ENCODE measurements around the gene FAM200B.
"Not testable (repeated sequence)": the region's sequence is repeated elsewhere in the genome, so short reads cannot be mapped to it uniquely, and the experiment has no call there.

Gene FAM200B

DNA sequence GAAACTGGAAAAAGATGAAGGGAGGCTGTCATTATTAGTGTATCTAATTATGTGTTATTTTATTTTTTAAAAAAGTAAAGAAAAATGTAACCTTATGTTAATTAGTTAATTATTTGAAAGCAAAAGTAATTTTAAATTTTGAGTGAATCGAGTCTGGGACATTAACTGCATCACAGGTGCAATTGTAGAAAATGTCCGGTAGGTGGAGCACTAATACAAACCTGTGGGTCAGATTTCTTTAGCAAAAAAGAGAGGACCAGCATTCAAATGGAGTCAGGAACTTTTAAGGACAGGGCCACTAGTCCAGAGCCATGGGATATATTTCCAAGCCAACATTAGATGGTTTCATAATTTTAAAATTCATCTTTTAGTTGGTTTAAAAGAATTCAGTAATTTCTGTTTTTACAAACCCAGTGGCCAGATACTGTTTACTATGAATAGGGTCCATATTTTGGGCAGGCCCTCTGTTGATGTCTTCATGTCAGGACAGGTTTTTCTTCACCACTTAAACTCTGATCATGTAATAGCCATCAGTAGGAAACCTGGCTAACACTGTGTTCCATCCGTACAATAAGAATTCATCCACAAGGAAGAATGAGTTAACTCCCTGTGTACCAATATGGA, 48.4 kb downstream of the FAM200B start:
- peak; percentile 52 for DNase-seq
- Histone ChIP-seq H3K4me1 (ENCODE audit: insufficient read depth, low read length) (peaks cover 54% of the 10 kb centered on the region), H3K27me3 (ENCODE audit: insufficient read depth, low read length, poor library complexity) (no peaks in the 10 kb centered on the region), H3K27ac (ENCODE audit: low read length) (peak overlapping the region; percentile 76), H3K79me2 (ENCODE audit: insufficient read depth, low read length) (peaks cover 46% of the 10 kb centered on the region), H3K36me3 (ENCODE audit: insufficient read depth, low read length) (0 out of 2 replicates have a peak, but pooled peaks cover 3% of the 10 kb centered on the region), H3K4me3 (ENCODE audit: low read depth in 1 of 2, low read length in 2 of 2) (no peak overlapping the region), H3K9me3 (ENCODE audit: insufficient read depth, low read length, severe bottlenecking) (no peaks in the 10 kb centered on the region), H2AFZ (ENCODE audit: low read depth, low read length) (peak overlapping the region; percentile 41; the same call in 1 of the 2 replicates), H3K4me2 (ENCODE audit: insufficient read depth, low read length) (peak overlapping the region; percentile 39), H3K9ac (ENCODE audit: low read depth, low read length) (peak overlapping the region; percentile 12), H4K20me1 (ENCODE audit: insufficient read depth, low read length) (no peaks in the 10 kb centered on the region)
- ATAC-seq (ENCODE audit: insufficient read depth, low read depth) = peak; percentile 78
- no peak for TF ChIP-seq EZH2 (IDR thresholded peaks at IDR 0.05; ENCODE audit: borderline replicate concordance, low read depth, low read length, severe bottlenecking)
- TF ChIP-seq, protein P1, sequence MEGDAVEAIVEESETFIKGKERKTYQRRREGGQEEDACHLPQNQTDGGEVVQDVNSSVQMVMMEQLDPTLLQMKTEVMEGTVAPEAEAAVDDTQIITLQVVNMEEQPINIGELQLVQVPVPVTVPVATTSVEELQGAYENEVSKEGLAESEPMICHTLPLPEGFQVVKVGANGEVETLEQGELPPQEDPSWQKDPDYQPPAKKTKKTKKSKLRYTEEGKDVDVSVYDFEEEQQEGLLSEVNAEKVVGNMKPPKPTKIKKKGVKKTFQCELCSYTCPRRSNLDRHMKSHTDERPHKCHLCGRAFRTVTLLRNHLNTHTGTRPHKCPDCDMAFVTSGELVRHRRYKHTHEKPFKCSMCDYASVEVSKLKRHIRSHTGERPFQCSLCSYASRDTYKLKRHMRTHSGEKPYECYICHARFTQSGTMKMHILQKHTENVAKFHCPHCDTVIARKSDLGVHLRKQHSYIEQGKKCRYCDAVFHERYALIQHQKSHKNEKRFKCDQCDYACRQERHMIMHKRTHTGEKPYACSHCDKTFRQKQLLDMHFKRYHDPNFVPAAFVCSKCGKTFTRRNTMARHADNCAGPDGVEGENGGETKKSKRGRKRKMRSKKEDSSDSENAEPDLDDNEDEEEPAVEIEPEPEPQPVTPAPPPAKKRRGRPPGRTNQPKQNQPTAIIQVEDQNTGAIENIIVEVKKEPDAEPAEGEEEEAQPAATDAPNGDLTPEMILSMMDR (IDR thresholded peaks at IDR 0.05; ENCODE audit: borderline replicate concordance, extremely low read depth, low read length, poor library complexity, severe bottlenecking) = peak; percentile 93

DNA sequence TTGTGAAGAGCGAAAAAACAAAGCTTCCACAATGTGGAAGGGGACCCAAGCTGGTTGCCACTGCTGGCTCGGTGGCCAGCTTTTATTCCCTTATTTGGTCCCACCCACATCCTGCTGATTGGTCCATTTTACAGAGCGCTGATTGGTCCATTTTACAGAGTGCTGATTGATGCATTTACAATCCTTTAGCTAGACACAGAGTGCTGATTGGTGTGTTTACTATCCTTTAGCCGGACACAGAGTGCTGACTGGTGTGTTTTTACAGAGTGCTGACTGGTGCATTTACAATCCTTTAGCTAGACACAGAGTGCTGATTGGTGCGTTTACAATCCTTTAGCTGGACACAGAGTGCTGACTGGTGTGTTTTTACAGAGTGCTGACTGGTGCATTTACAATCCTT, 51.4 kb downstream of the FAM200B start:
- not testable (repeated sequence) for H3K27me3 ChIP-seq (ENCODE audit: insufficient read depth, low read length, poor library complexity); H2AFZ ChIP-seq (ENCODE audit: low read depth, low read length); H3K9me3 ChIP-seq (ENCODE audit: insufficient read depth, low read length, severe bottlenecking); H3K4me3 ChIP-seq (ENCODE audit: low read depth in 1 of 2, low read length in 2 of 2); H3K9ac ChIP-seq (ENCODE audit: low read depth, low read length); DNase-seq; H4K20me1 ChIP-seq (ENCODE audit: insufficient read depth, low read length); ATAC-seq (ENCODE audit: insufficient read depth, low read depth); H3K4me2 ChIP-seq (ENCODE audit: insufficient read depth, low read length); H3K36me3 ChIP-seq (ENCODE audit: insufficient read depth, low read length)
- Histone ChIP-seq H3K79me2 (ENCODE audit: insufficient read depth, low read length) (peaks cover 57% of the 10 kb centered on the region), H3K27ac (ENCODE audit: low read length) (peak overlapping the region; percentile 72), H3K4me1 (ENCODE audit: insufficient read depth, low read length) (peaks cover 75% of the 10 kb centered on the region)

DNA sequence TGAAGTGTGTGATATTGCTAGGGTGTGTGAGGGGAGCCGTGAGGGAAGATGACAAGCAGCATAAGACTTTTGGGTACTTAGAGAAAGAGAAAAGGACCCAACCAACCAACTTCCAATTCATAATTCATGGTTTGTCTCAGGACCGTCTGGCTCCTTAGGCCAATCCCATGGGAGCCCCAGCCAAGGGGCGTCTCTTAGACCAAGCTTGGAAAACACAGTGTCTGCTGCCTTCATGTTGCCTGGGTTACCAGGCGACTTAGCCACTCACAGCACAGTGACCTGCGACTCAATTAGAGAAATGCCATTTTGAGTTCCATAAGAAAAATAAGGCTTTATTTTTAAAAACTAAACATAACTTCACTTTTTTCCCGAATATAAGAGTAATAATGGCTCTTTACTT, 53.9 kb downstream of the FAM200B start:
- H3K79me2 ChIP-seq (ENCODE audit: insufficient read depth, low read length) = peaks cover 48% of the 10 kb centered on the region
- no peak overlapping the region for H2AFZ ChIP-seq (ENCODE audit: low read depth, low read length)
- no peak for TF ChIP-seq EZH2 (IDR thresholded peaks at IDR 0.05; ENCODE audit: borderline replicate concordance, low read depth, low read length, severe bottlenecking)
- TF ChIP-seq, protein P1 (IDR thresholded peaks at IDR 0.05; ENCODE audit: borderline replicate concordance, extremely low read depth, low read length, poor library complexity, severe bottlenecking) = no peak
- peaks cover 88% of the 10 kb centered on the region for H3K4me1 ChIP-seq (ENCODE audit: insufficient read depth, low read length)
- no peaks in the 10 kb centered on the region for H4K20me1 ChIP-seq (ENCODE audit: insufficient read depth, low read length)
- no peak overlapping the region for H3K4me2 ChIP-seq (ENCODE audit: insufficient read depth, low read length)
- H3K9me3 ChIP-seq (ENCODE audit: insufficient read depth, low read length, severe bottlenecking) = no peaks in the 10 kb centered on the region
- ATAC-seq (ENCODE audit: insufficient read depth, low read depth) (no peak), DNase-seq (no peak)
- peak overlapping the region; percentile 68 for H3K27ac ChIP-seq (ENCODE audit: low read length)
- H3K36me3 ChIP-seq (ENCODE audit: insufficient read depth, low read length) = 0 out of 2 replicates have a peak, but pooled peaks cover 3% of the 10 kb centered on the region
- no peaks in the 10 kb centered on the region for H3K27me3 ChIP-seq (ENCODE audit: insufficient read depth, low read length, poor library complexity)
- no peak overlapping the region for H3K9ac ChIP-seq (ENCODE audit: low read depth, low read length)
- no peak overlapping the region for H3K4me3 ChIP-seq (ENCODE audit: low read depth in 1 of 2, low read length in 2 of 2)

DNA sequence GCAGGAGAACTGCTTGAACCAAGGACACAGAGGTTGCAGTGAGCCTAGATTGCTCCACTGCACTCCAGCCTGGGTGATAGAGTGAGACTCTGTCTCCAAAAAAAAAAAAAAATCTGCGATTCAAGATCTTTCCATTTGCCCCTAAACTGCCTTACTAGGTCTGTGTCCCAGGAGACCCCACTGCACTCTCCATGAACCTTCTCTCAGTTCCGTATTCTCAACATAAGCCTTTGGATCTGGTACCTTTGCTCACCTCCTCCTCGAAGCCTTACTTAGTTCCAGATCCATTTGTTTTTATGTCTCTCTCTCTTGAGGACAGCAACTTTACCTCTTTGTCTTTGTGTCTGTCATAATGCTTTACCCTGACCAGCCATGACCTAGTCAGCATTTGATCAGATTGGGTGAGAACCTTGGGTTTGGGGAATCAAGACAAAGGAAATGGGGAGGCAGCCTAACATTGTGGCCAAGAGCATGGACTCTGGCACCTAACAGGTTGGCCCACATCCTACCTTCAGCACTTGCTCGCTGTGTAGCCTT, 55.0 kb downstream of the FAM200B start:
- ATAC-seq (ENCODE audit: insufficient read depth, low read depth) (no peak), DNase-seq (no peak)
- H3K4me2 ChIP-seq (ENCODE audit: insufficient read depth, low read length) = no peak overlapping the region

More for the DNA sequence above, 55.0 kb downstream of the FAM200B start:
- peak overlapping the region; percentile 37; the same call in 1 of the 2 replicates for H3K27ac ChIP-seq (ENCODE audit: low read length)
- no peak overlapping the region for H2AFZ ChIP-seq (ENCODE audit: low read depth, low read length)
- H3K79me2 ChIP-seq (ENCODE audit: insufficient read depth, low read length) = peaks cover 45% of the 10 kb centered on the region
- H3K36me3 ChIP-seq (ENCODE audit: insufficient read depth, low read length) = 0 out of 2 replicates have a peak, but pooled peaks cover 3% of the 10 kb centered on the region
- H3K9me3 ChIP-seq (ENCODE audit: insufficient read depth, low read length, severe bottlenecking) = peaks cover 6% of the 10 kb centered on the region
- no peaks in the 10 kb centered on the region for H4K20me1 ChIP-seq (ENCODE audit: insufficient read depth, low read length)
- H3K27me3 ChIP-seq (ENCODE audit: insufficient read depth, low read length, poor library complexity) = no peaks in the 10 kb centered on the region
- no peak overlapping the region for H3K9ac ChIP-seq (ENCODE audit: low read depth, low read length)
- H3K4me1 ChIP-seq (ENCODE audit: insufficient read depth, low read length) = peaks cover 88% of the 10 kb centered on the region
- H3K4me3 ChIP-seq (ENCODE audit: low read depth in 1 of 2, low read length in 2 of 2) = no peak overlapping the region
- TF ChIP-seq, protein P1 (IDR thresholded peaks at IDR 0.05; ENCODE audit: borderline replicate concordance, extremely low read depth, low read length, poor library complexity, severe bottlenecking) = no peak
- TF ChIP-seq EZH2 (IDR thresholded peaks at IDR 0.05; ENCODE audit: borderline replicate concordance, low read depth, low read length, severe bottlenecking) = no peak
